PFSK-1 (cell line): ENCODE data around the gene NCOA7.

ENCODE experiments used
- FOXP2 ChIP-seq: optimal IDR thresholded peaks from 2 replicates; pipeline ENCODE3; 2011; ENCODE audit warnings: borderline replicate concordance, control low read depth, inconsistent platforms; ENCODE audit not compliant: insufficient read depth; ENCODE audit errors: extremely low read length, extremely low read depth
- POLR2AphosphoS5 ChIP-seq: IDR thresholded peaks from 2 replicates; pipeline ENCODE4 v1.6.1; 2012; ENCODE audit warnings: low read depth, mild to moderate bottlenecking, control low read depth, low read length, moderate library complexity
- REST ChIP-seq, 2 experiments: IDR thresholded peaks; 2 replicates each; pipeline versions ENCODE4 v1.6.1 to v1.8.0; 2011 to 2012; ENCODE audit warnings: low read depth in 2 of 2, low read length in 2 of 2, control low read depth in 1 of 2, inconsistent platforms in 1 of 2, mild to moderate bottlenecking in 1 of 2, moderate library complexity in 1 of 2; ENCODE audit not compliant: insufficient read depth in 1 of 2
- SIN3A ChIP-seq: IDR thresholded peaks from 2 replicates; pipeline ENCODE4 v1.6.1; 2012; ENCODE audit warnings: mild to moderate bottlenecking, low read length, moderate library complexity, borderline replicate concordance; ENCODE audit not compliant: insufficient read depth
- TAF1 ChIP-seq: IDR thresholded peaks from 2 replicates; pipeline ENCODE4 v1.6.1; 2012; ENCODE audit warnings: low read length, control low read depth, borderline replicate concordance; ENCODE audit not compliant: insufficient read depth

DNA sequence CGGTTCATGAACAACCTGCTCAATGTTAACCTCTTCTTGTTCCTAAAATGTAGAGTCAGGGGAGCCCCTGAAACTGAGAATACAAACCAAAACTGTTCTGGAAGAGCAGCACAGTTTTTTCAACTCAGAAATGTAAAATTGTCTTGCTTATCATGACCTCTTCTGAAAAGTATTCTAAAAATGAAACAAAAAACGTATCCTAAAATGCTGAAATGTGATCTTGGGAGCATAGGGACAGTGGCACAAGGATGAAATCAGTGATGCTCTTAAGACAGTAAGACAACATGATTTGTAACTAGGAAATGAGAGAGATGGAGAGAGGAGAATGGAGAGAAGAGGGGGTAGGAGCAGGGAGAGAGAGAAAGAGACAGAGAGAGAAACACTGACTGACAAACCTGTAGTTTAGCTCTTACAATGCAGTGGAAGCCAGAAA lies 27.5 kb downstream of the NCOA7 start:
- TF ChIP-seq REST (IDR thresholded peaks at IDR 0.05; ENCODE audit: insufficient read depth in 1 of 2, low read depth in 2 of 2, low read length in 2 of 2): no peak
- TF ChIP-seq TAF1: no peak
- no peak for TF ChIP-seq POLR2AphosphoS5
- TF ChIP-seq SIN3A: no peak
- TF ChIP-seq FOXP2: no peak
